Measurements from ENCODE around the gene ZCCHC24. TPM values are rescaled to one million over a fixed set of nuclear protein-coding genes. Genes with fewer than 3 reads are reported as not detected.

Gene ZCCHC24
- polyA plus RNA-seq, 1 donor: 68.8 TPM

DNA sequence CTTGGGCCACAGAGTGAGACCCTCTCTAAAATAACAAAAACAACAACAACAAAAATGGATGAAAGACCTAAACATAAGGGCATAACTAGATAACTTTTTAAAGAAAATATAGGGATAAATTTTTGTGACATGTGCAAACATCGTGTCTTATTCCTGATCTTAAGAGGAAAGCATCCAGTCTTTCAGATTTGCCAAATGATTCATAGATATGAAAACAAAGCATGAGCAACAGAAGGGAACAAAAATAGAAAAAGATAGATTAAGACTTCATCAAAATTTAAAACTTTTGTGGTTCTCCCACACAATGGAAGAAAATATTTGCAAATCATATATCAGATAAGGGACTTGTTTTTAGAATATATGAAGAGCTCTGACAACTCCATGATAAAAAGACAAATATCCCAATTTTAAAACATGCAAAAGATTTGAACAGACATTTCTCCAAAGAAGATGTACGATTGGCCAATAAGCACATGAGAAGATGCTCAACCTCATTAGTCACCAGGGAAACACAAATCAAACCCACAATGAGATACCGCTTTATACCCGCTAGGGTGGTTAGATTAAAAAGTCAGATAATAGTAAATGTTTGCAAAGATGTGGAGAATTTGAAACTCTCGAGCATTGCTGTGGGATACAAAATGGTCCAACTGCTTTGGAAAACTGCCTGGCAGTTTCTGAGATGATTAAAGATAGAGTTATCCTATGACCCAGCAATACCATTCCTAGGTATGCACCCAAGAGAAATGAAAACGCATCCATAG is 77.8 kb downstream of the ZCCHC24 start:
- DNase-seq (ENCODE audit: low read depth): no peak

DNA sequence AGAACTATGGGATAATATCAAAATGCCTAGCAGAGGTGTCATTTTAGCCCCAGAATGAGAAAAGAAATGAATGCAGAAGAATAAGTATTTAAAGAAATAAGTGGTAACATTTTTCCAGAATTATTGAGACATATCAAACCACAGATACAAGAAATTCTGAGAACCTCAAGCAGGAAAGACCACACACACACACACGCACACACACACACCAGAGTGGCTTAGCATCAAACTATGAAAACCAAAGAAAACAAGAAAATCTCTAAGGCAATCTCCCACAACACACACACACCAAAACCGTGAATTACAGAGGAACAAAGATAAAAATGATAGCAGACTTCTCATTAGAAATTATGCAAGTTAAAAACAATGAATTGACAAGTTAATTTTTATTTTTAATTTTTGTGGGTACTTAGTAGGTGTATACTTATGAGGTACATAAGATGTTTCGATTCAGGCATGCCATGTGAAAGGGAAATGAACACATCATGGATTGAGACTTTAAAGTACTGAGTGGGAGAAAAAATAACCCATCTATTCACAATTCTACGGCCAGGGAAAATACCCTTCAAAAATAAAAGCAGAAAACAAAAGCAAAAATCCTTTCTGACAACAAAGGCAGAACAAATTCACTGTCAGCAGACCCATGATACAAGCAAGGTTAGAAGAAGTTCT is 83.6 kb downstream of the ZCCHC24 start:
- DNase-seq (ENCODE audit: low read depth): no peak

DNA sequence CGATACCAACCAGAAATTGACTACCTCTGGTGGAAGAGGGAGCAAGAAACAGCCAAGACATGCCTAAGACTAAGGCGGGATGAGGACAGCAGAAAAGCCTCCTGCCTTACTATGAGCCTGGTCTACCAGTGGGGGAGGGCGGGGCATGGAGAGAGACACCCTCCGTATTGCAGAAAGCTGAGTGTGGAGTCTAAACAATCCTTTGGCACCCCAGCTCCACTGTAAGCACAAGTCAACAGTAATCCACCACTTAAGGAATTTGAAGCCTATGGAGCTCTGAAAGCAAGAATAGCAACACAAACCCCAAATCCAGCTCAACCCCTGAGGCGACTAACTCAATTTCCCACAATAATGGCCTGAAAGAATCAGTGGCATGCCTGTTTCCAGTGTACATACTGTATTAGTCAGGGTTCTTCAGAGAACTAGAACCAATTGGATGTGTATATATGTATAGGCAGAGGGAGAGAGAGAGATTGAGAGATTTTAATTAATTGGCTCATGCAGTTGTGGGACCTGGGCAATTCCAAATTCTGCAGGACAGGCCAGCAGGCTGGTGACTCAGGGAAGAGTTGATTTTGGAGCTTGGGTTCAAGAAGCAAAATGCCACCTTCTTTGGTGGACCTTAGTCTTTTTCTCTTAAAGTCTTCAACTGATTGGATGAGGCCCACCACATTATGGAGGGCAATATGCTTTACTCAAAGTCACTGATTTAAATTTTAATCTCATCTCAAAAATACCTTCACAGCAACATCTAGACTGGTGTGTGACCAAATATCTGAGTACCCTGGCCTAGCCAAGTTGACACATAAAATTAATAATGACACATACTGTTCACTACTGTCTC is 84.7 kb downstream of the ZCCHC24 start:
- no peak for DNase-seq (ENCODE audit: low read depth)

DNA sequence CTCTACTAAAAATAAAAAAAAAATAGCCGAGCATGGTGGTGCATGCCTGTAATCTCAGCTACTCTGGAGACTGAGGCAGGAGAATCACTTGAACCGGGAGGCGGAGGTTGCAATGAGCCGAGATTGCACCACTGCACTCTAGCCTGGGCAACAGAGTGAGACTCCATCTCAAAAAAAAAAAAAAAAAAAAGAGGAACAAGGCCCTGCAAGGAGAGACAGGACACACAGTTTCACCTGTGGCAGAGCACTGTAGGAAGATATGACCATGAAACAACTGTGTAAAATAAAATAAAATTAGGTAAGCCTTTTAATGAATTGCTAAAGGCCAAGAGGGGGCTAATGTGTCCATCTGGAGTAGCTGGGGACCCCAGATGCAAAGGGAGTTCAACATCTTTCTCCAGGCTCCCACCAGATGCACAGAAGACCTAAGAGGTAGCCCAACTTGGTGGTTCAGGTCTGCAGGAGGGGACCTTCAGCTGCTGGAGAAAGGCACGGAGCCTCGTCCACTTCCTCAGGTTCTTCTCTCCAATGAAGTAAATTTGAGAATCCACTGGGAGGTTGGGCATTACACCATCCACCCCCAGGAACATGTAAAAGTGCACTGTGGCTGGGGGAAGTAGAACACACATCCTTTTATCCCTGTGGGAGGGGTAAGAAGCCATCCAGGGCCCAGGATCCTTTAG is 85.5 kb downstream of the ZCCHC24 start:
- no peak for DNase-seq (ENCODE audit: low read depth)

DNA sequence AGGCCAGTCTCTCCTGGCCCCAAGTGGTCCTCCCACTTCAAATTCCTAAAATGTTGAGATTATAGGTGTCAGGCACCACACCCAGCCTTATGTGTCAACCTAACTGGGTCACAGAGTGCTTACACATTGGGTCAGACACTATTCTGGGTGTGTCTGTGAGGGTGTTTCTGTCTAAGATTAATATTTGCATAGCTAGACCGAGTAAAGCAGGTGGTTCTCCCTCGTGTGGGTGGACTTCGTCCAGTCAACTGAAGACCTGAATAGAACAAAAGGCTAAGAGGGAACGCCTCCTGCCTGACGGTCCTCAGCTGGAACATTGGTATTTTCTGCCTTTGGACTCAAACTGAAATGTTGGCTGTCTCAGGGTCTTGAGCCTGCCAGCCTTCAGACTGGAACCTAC is 86.6 kb downstream of the ZCCHC24 start:
- DNase-seq (ENCODE audit: low read depth): no peak

DNA sequence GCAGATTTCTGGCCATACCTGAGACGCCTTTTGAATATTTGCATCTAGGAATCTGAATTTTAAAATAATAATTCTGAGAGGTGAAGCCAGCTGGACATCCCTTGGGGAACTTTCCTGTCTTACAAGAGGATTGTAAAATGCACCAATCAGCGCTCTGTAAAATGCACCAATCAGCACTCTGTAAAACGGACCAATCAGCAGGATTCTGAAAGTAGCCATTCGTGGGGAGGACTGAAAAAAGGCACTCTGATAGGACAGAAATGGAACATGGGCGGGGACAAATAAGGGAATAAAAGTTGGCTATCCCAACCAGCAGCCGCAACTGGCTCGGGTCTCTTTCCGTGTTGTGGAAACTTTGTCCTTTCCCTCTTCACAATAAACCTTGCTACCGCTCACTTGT is 88.2 kb downstream of the ZCCHC24 start:
- DNase-seq (ENCODE audit: low read depth): no peak

DNA sequence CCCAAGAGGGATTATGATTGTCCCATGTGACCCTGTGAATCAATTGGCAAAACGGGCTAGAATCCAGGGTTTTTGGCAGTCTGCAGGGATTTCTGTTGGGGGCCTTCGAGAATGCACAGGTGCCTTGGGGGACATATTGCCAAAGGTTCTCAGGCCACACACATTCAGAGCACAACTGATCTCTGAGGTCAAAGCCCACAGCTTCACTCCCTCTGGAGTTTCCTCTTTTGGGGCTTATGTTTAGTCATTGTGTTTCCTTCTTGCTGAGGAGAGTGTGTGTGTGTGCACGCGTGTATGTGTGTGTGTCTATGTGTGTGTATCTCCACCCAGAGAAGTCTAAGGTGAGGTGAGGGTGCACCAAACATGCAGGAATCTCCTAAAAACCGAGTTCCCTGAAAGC is 89.3 kb downstream of the ZCCHC24 start:
- DNase-seq (ENCODE audit: low read depth): no peak

DNA sequence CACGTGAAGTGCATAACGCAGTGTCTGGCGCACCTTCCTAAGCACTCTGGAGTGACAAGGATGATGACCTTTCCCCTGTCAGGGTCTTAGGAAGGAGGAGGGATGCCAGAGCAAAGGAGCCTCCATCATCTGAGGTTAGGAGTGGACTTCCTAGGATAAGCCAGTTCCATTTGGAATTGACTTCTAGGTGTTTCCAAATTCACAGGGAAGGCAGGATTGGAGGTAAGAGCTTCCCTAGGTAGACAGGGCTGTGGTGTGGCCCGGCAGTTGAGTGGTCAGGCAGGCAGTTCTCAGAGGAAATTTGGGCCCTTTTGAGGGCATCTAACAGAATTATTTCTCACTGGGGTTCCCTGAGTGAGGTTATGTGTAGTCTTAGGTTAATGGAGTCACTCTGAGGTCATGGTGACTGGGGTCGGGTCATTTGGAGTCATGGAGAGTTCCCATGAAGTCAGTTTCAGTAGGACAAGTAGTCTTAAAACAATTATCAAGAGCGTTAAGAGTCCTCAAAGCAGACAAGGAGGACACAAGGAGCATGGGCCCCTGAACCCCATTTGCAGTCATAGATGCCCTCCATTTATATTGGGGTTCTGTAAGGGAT is 89.9 kb downstream of the ZCCHC24 start:
- DNase-seq (ENCODE audit: low read depth): no peak

DNA sequence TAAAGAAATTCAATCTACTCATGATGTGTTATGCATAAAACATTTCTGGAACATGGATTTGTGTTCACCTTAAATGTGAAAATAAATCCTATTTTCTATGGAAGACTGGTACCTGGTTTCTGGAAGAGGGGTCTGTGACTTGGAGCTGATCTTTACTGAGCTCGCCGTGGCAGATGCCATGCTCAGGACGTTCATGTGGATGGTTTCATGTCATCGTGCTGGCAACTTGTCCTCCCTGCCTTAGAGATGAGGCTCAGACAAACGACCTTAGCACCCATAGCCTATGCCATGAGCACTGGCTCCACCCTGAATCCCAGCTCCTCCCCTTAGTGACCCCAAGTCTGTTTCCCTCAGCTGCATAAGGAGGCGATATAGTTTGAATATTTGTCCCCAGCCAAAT is 90.8 kb downstream of the ZCCHC24 start:
- no peak for DNase-seq (ENCODE audit: low read depth)

DNA sequence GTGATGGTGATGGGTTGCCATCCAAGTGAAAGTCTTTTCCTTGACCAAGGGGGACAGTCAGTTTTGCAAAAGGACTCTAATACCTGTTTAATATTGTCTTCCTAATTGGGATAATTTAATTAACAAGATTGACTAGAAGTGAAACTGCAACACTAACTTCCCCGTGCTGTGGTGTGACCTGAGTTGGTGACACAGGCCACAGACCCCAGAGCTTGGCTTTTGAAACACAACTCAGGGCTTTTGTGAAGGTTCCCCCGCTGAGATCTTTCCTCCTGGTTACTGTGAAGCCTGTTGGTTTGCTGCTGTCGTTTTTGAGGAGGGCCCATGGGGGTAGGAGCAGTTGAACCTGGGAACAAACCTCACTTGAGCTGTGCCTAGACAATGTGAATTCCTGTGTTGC is 91.3 kb downstream of the ZCCHC24 start:
- DNase-seq (ENCODE audit: low read depth): no peak

DNA sequence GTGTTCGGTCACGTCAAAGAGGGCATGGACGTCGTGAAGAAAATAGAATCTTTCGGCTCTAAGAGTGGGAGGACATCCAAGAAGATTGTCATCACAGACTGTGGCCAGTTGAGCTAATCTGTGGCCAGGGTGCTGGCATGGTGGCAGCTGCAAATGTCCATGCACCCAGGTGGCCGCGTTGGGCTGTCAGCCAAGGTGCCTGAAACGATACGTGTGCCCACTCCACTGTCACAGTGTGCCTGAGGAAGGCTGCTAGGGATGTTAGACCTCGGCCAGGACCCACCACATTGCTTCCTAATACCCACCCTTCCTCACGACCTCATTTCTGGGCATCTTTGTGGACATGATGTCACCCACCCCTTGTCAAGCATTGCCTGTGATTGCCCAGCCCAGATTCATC is 91.7 kb downstream of the ZCCHC24 start:
- no peak for DNase-seq (ENCODE audit: low read depth)

DNA sequence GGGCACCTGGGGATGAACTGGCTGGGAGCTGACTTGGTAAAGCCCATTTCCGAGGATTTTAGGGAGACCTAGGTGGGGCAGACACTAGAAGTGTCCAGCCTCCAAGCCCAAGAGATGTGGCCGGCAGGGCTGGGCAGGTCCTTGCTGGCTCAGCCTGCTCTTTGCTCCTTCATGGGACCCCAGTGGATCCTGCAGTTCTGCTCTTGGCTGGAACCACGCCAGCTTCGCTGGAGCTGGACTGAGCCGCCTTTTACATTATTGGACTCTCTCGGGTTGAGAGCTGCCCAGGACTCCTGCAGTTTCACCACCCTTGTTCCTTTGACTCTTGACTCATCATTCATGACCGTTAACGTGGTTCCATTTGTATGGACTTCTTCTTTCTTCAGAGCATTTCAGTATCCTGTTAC is 92.4 kb downstream of the ZCCHC24 start:
- DNase-seq (ENCODE audit: low read depth): no peak

DNA sequence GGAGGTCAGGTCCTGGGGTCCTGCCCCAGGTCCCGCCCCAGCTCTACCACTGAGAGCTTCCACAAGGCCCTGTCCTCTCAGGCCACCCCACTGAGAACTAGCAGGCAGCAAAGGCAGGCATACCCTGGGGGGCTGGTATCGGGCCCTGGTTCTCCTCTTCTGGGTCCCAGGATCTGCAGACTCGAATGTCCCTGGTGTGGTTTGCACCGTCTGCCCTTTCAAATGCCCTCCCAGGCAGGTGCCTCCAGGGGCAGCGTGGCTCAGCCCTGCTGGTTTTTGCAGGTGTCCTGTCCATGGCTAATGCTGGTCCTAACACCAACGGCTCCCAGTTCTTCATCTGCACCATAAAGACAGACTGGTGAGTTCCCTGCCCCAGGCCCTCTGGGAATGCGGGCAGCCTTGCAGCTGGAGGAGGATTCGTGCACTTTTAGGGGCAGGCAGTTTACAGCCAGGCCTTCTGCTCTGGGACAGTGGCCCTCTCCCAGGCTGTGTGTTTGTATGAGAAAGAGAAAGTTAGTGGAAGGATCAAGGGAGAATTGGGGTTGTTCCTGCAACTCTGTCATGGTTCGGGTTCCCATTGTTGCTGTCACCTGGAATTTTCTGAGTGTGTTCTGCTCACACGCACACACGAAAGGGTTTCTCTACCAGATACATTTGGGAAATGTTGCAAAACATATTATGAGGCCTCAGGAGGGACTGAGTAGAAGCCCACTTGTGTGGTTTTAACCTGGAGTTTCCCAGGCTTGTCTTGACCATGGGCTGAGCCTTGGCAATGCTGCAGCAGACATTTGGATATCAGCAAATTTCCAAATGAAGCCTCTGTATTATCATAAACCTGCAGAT is 93.2 kb downstream of the ZCCHC24 start:
- no peak for DNase-seq (ENCODE audit: low read depth)

DNA sequence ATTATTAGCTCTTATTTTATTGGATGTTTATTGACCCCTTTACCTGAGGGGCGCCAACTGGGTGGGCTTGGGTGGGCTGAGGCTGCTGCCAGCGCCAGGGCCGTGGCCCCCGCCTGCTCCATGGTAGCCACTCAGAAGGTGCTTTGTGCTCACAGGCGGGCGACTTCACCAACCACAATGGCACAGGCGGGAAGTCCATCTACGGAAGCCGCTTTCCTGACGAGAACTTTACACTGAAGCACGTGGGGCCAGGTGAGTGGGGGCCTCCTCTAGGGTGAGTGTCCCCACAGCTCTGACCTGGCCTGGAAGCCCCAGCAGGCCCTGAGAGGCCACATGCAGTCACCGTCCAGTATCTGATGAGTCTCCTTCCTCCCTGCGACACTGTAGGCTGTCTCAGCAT is 94.1 kb downstream of the ZCCHC24 start:
- DNase-seq (ENCODE audit: low read depth): no peak

DNA sequence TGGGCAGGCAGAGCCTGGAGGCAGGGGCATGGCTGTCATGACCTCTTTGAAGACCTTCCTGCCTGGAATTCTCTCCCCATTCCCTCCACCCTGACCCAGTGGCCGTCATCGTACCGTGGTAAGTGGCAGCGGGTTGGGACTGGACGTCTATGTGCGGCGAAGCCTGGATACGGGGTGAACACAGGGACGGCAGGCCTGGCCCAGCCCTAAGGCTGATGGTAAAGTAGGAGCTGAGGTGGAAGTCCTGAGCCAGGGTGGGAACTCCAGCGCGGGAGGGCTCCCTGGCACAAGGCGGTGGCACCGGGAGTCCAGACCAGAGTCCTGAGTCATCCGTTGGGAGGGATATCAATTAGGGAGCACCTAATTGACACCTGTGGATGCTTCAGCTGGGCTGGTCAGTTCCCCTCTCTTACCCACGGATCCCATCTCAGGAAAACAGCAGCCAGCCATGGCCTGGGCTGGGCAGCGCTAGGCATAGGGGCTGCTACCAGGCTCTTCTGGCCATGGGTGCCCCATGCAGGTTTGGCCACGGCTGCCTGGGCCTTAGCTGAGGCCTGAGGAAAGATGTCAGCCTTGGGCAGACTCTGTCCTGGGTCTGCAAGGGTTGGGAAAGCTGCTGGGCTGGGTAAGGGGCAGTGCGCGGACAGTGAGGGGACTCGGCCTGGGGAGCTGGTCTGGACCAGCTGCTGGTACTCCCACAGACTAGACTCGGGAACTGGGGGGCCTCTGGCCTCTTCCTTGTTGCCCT is 94.8 kb downstream of the ZCCHC24 start:
- DNase-seq (ENCODE audit: low read depth): no peak

DNA sequence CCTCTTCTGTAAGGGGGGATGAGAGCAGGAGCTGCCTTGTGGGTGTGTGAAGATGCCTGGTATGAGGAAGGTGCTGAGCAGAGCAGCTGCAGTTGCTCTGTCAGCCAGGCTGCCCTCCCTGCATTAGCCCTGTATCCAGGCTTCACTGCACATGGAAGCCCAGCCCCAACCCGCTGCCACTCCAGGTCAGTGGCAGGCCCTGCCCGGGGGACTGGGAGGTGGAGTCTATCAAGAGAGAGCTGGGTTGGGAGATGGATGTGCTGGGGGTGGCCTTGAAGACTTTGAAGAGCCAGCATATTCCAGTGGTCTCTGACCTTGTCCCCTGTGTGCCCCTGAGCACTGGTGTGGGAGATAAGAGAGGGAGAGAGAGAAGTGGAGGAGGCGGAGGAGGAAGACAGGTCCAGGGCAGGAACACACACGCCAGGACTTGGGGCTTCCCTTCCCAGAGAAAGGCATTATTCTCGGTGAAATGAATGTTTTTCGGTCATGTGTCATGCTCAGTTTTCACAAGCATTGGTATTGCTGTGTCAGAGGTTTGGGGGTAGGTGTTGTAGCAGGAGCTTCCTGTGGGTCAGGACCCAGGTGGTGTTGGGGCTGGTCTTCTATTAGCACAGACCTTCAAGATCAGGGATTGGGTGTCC is 95.5 kb downstream of the ZCCHC24 start:
- no peak for DNase-seq (ENCODE audit: low read depth)

DNA sequence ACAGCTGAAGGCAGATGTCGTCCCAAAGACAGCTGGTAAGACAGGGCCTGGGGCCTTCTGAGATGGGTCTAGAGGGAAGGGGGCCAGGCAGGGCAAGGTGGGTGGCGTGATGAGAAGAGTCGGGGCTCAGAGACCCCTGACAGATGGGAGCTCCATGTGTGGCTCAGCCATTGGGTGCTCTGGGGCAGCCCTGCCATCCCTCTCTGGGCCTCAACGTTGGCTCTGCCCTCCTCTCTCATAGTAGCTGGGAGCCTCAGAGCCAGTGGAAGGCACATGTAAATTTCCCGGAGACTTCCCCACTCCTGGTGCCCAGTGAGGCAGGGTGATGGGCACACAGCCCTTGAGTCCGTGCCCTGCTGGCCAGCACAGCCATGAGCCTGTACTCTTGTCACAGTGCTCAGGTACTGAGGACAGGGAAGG is 96.3 kb downstream of the ZCCHC24 start:
- no peak for DNase-seq (ENCODE audit: low read depth)

DNA sequence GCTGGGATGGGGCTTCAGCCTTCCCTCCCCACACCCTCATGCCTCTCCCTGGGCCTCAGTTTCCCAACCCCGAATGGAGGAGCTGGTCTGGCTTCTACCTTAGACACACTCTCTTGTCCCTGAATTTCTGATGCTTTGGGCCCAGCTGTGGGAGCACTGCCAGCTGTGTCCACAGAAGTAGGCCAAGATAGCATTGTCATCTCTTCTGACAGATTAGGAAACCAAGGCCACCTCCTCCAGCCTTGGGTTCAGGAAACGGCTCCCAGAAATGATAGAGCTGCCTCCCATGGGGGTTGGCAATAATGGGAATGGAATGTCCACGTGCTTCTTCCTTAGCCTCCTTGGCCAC is 96.8 kb downstream of the ZCCHC24 start:
- no peak for DNase-seq (ENCODE audit: low read depth)

DNA sequence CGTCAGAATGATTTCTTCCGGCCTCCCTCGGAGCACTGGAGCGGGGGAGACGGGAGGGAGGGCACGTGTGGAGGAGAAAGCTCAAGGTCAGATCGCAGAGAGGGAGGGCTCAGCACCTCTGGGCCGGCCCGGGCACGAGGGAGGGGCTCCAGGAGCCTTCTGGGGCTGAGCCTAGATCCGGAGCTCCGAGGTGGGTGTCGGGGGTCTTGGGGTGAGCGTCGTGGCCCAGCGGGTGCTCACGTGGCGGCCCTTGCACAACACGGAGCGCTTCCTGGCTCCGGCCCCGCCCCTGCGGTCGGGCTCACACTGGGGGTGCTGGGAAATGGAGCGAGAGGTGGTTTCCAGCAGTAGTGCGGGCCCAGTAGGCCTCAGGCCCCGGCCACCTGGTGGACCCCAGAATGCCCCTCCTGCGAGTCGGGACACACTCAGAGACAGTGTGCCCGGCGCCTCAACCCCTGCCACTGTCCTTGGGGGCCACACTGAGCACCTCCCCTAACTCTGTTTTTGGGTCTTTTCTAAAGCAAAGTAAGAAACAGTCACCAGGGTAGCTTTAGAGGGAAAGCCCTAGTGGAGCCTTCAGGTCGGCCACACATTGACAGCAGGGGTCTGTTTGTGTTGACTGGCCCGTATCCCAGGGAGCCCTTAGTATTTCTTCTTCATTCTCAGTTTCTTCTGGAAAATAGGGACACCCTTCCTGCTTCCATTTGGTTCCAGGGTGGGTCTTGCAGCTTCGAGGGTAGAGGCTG is 97.4 kb downstream of the ZCCHC24 start:
- no peak for DNase-seq (ENCODE audit: low read depth)

Data from forelimb muscle (tissue), 1 donor.